Measurements from ENCODE around the gene H1-8.

- no peak for TF ChIP-seq CTCF (IDR thresholded peaks at IDR 0.05)
- no peak for TF ChIP-seq EP300 (IDR thresholded peaks at IDR 0.05)
- TF ChIP-seq POLR2A (IDR thresholded peaks at IDR 0.05), result no peak
- no peak for TF ChIP-seq POLR2AphosphoS5 (IDR thresholded peaks at IDR 0.05)
Observed at GRCh38 chr3:129501630-129502029, 41.3 kb upstream of the H1-8 start.
